Measurements from ENCODE around the gene MTIF2.

- TF ChIP-seq CTCF (conservative IDR thresholded peaks at IDR 0.05; ENCODE audit: low read depth, low read length): no peak
- TF ChIP-seq EZH2 (IDR thresholded peaks at IDR 0.05; ENCODE audit: low read length, unreplicated experiment): no peak
- TF ChIP-seq EZH2phosphoT487 (IDR thresholded peaks at IDR 0.05; ENCODE audit: borderline replicate concordance, low read length): no peak
Observed at GRCh38 chr2:55225481-55226020, 43.5 kb downstream of the MTIF2 start.
